Activated CD8-positive, alpha-beta memory T cell treated with anti-CD3 and anti-CD28 coated beads for 36 hours (primary cell): Measurements from ENCODE around the gene GRAMD2A. TPM values are rescaled to one million over a fixed set of nuclear protein-coding genes. Genes with fewer than 3 reads are reported as not detected.
"Not testable (repeated sequence)": the region's sequence is repeated elsewhere in the genome, so short reads cannot be mapped to it uniquely, and the experiment has no call there.

ENCODE experiments used
- CTCF ChIA-PET: fragments of 350-600 bp; sonication (Branson Sonifier 250); formaldehyde crosslinking; loops from one replicate; lab custom pipeline; 2021; ENCODE audit warnings: antibody characterized with exemption; lab: Charles Lee
- POLR2A ChIA-PET: fragments of 350-600 bp; sonication (Branson Sonifier 250); formaldehyde crosslinking; loops from one replicate; lab custom pipeline; 2021; ENCODE audit warnings: antibody characterized with exemption; lab: Charles Lee
- total RNA-seq, 2 experiments: library from RNA; stranded (reverse); gene quantifications; one replicate each; pipeline ENCODE4 v1.2.3, GENCODE V29; 2021

The GRAMD2A gene
- total RNA-seq, 2 experiments from 2014 or later: not detected

GRCh38 chr15:72176159-72176558, 21.4 kb downstream of the GRAMD2A start:
- ChIA-PET POLR2A (no interaction called here), CTCF (interaction anchor here (0.6 kb wide), 1 partner anchor 23 kb away, joined by 3 read pairs; no protein-coding TSS in a partner anchor)

- ChIA-PET POLR2A (no interaction called here), CTCF (no interaction called here)
These were observed 22.2 kb downstream of the GRAMD2A start for GRCh38 chr15:72175186-72176044.

- ChIA-PET CTCF (no interaction called here), POLR2A (no interaction called here)
These were observed 22.9 kb downstream of the GRAMD2A start for GRCh38 chr15:72174551-72175165.

GRCh38 chr15:72173864-72174550, 23.6 kb downstream of the GRAMD2A start:
- CTCF ChIA-PET: no interaction called here
- POLR2A ChIA-PET: no interaction called here

GRCh38 chr15:72173401-72173800, 24.2 kb downstream of the GRAMD2A start:
- CTCF ChIA-PET: interaction anchor here (2.0 kb wide), 1 partner anchor 17 kb away, joined by 6 read pairs; no protein-coding TSS in a partner anchor
- POLR2A ChIA-PET: no interaction called here

- POLR2A ChIA-PET: no interaction called here
- CTCF ChIA-PET: interaction anchor here (2.0 kb wide), 1 partner anchor 17 kb away, joined by 6 read pairs; no protein-coding TSS in a partner anchor
These were observed 24.8 kb downstream of the GRAMD2A start for GRCh38 chr15:72172796-72173195.

GRCh38 chr15:72171978-72172377, 25.6 kb downstream of the GRAMD2A start:
- POLR2A ChIA-PET: not testable (repeated sequence)
- CTCF ChIA-PET: interaction anchor here (2.0 kb wide), 1 partner anchor 16 kb away, joined by 6 read pairs; no protein-coding TSS in a partner anchor

- POLR2A ChIA-PET: no interaction called here
- CTCF ChIA-PET: no interaction called here
These were observed 26.9 kb downstream of the GRAMD2A start for GRCh38 chr15:72170691-72171090.

- ChIA-PET CTCF (no interaction called here), POLR2A (no interaction called here)
These were observed 27.5 kb downstream of the GRAMD2A start for GRCh38 chr15:72169921-72170611.

GRCh38 chr15:72169236-72169920, 28.2 kb downstream of the GRAMD2A start:
- CTCF ChIA-PET: no interaction called here
- POLR2A ChIA-PET: no interaction called here

GRCh38 chr15:72168808-72169190, 28.8 kb downstream of the GRAMD2A start:
- ChIA-PET POLR2A (no interaction called here), CTCF (no interaction called here)

- POLR2A ChIA-PET: no interaction called here
- CTCF ChIA-PET: no interaction called here
These were observed 29.3 kb downstream of the GRAMD2A start for GRCh38 chr15:72168131-72168807.

- POLR2A ChIA-PET: no interaction called here
- CTCF ChIA-PET: no interaction called here
These were observed 30.1 kb downstream of the GRAMD2A start for GRCh38 chr15:72167445-72167844.

- ChIA-PET CTCF (interaction anchor here (1.1 kb wide), 1 partner anchor 423 kb away, joined by 3 read pairs; no protein-coding TSS in a partner anchor), POLR2A (no interaction called here)
These were observed 30.7 kb downstream of the GRAMD2A start for GRCh38 chr15:72166716-72167417.

- ChIA-PET POLR2A (interaction anchor here (0.7 kb wide), 1 partner anchor 47 kb away, joined by 4 read pairs; no protein-coding TSS in a partner anchor), CTCF (interaction anchor here (1.4 kb wide), 1 partner anchor 17 kb away, joined by 3 read pairs; no protein-coding TSS in a partner anchor)
These were observed 33.9 kb downstream of the GRAMD2A start for GRCh38 chr15:72163719-72164118.

- ChIA-PET POLR2A (no interaction called here), CTCF (interaction anchor here (0.6 to 1.4 kb wide), 3 partner anchors 14 to 20 kb away, joined by 3 to 4 read pairs (median 3); no protein-coding TSS in a partner anchor)
These were observed 35.0 kb downstream of the GRAMD2A start for GRCh38 chr15:72162569-72162968.

GRCh38 chr15:72161361-72162132, 36.0 kb downstream of the GRAMD2A start:
- ChIA-PET POLR2A (no interaction called here), CTCF (no interaction called here)
